ENCODE results near the gene LNPEP.

Gene LNPEP

DNA sequence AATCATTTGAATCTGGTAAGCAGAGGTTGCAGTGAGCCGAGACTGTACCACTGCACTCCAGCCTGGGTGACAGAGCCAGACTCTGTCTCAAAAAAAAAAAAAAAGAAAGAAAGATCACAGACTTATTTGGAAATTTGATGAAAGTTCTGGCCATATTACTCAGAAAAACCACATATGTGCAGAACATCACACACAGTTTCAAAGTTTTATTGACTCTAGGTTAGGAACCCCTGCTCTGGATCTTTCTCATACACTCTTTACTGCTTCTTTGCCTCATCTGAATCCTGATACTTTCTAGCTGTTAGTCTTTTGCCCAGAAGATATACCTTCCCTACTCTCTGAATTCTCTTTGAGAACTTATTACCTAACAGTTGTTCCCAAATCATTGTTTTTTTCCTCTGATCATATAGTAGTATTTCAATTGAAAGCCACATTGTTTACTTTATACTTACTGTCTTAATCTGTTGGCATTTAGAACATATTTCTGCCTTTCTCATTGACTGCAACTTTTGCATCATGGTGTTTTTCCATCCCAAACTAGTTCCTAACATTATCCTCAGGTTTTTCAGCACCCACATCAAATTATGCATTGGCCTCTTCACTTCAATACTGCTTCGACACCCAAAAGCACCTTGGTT lies 68.7 kb downstream of the LNPEP start (continued):
- TF ChIP-seq, protein P1, sequence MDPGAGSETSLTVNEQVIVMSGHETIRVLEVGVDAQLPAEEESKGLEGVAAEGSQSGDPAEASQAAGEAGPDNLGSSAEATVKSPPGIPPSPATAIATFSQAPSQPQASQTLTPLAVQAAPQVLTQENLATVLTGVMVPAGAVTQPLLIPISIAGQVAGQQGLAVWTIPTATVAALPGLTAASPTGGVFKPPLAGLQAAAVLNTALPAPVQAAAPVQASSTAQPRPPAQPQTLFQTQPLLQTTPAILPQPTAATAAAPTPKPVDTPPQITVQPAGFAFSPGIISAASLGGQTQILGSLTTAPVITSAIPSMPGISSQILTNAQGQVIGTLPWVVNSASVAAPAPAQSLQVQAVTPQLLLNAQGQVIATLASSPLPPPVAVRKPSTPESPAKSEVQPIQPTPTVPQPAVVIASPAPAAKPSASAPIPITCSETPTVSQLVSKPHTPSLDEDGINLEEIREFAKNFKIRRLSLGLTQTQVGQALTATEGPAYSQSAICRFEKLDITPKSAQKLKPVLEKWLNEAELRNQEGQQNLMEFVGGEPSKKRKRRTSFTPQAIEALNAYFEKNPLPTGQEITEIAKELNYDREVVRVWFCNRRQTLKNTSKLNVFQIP (CRISPR knock-in tag; IDR thresholded peaks at IDR 0.05; ENCODE audit: borderline replicate concordance, low read depth), result no peak
- TF ChIP-seq RARB (CRISPR knock-in tag; IDR thresholded peaks at IDR 0.05) (no peak), TCF4 (CRISPR knock-in tag; IDR thresholded peaks at IDR 0.05; ENCODE audit: borderline replicate concordance) (no peak), GLIS3 (CRISPR knock-in tag; IDR thresholded peaks at IDR 0.05) (no peak)

DNA sequence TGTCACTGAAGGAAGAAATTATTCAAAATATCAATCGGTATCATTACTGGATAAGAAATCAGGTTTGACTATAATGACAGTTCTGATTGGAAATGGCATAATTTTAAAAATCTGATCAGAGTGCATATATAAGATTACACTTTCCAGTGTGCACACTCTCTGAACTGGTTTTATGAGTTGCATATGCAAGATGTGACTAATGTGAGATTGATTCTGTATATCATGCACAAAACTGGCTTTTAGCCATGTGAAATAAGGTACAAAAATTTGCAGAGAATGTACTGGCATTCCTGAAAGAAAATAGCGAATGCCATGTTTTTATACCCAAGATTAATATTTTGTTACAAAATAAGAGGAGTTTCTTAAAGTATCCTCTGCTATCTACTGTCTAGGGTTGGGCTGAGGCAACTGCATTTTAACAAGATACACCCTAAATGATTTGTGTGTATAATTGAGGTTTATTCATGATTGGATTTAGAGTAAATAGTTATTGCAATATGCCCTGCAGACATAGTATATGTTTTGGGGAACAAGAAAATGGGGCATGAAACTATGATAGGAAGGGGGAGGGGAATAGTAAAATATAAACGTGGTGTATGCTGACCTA lies 70.7 kb downstream of the LNPEP start:
- no peak for TF ChIP-seq ZFP30 (CRISPR knock-in tag; IDR thresholded peaks at IDR 0.05)
- no peak for TF ChIP-seq ZNF8 (CRISPR knock-in tag; IDR thresholded peaks at IDR 0.05)
- no peak for TF ChIP-seq OSR1 (CRISPR knock-in tag; IDR thresholded peaks at IDR 0.05)
- no peak for TF ChIP-seq ZC3H10 (CRISPR knock-in tag; IDR thresholded peaks at IDR 0.05)
- TF ChIP-seq PPARA (CRISPR knock-in tag; IDR thresholded peaks at IDR 0.05; ENCODE audit: borderline replicate concordance), result no peak
- TF ChIP-seq TOX (CRISPR knock-in tag; IDR thresholded peaks at IDR 0.05; ENCODE audit: borderline replicate concordance), result no peak
- TF ChIP-seq ARNTL (CRISPR knock-in tag; IDR thresholded peaks at IDR 0.05; ENCODE audit: borderline replicate concordance, low read depth), result no peak
- TF ChIP-seq CSDC2 (CRISPR knock-in tag; IDR thresholded peaks at IDR 0.05), result no peak

DNA sequence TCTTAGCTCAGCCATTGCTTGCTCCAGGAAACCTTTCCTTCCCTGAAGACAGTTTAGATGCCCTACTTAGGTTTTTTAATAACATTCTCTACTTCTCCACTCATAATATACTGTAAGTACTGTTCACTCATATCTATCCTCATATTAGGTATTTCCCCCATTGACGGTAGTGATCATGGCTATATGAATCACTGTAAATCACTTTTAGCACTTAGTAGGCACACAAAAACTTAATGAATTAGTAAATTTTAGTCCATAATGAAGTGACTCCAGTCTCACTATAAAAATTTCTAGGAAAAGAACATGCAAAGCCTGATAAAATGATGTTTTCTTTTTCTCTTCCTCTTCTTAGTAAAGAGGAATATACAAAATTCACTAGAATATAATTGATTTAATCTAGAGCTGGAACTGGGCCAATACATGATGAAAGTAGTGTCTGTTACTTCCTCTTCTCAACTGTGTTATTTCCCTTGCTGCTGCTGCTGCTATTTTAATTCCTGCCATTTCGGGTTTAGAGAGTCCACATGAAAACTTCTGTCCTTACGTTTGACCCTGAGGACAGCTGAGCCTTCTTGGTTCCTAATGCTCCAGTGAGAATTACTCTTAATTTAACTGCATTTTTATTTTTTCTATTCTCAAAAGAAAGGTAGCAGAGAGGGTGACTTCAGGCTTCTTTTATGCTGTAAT lies 73.5 kb downstream of the LNPEP start:
- ATAC-seq, result no peak
- no peak for TF ChIP-seq ESRRG (CRISPR knock-in tag; IDR thresholded peaks at IDR 0.05)
- no peak for TF ChIP-seq ZFP3 (CRISPR knock-in tag; IDR thresholded peaks at IDR 0.05)
- TF ChIP-seq CSDC2 (CRISPR knock-in tag; IDR thresholded peaks at IDR 0.05), result no peak

More for the DNA sequence above, 70.7 kb downstream of the LNPEP start:
- ATAC-seq, result no peak

DNA sequence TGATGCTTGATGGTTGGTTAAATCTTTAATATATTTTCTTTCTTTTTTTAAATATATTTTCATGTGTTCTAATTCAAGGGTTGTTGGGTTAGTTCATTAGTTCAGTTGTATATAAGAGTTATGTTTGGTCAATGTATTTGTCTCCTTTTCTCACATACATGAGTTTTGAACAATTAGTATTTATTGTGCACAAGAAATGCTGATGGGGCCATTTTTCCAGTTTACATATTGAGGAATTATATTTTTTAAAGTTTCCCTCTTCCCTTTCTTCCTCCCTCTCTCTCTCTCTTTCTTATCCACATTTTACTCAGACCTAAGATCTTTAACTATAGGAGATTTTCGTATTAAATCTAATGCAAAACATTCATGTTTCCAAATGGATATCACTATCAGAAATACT lies 74.0 kb downstream of the LNPEP start:
- no peak for ATAC-seq
- no peak for TF ChIP-seq PPARA (CRISPR knock-in tag; IDR thresholded peaks at IDR 0.05; ENCODE audit: borderline replicate concordance)

DNA sequence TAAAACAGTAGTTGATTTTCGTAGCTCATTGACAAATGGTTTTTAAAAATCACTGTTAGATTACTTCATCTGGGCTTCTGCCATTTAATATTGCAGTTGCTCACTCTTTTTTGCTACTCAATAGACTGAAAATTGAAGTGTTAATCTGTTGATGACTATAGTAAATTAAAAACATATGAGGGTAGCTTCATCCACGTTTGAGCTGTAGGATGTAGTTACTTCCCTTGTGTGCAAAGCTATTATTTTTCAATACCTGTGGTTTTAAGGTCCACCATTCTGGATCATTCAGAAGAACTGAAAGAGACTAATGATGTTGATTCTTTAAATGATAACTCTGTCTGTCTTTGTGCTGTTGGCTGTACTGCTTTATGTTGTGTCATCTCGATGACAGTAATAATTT lies 74.7 kb downstream of the LNPEP start:
- ATAC-seq, result no peak
- no peak for TF ChIP-seq OSR1 (CRISPR knock-in tag; IDR thresholded peaks at IDR 0.05)
- TF ChIP-seq RARB (CRISPR knock-in tag; IDR thresholded peaks at IDR 0.05), result no peak
- TF ChIP-seq ZNF70 (CRISPR knock-in tag; IDR thresholded peaks at IDR 0.05), result no peak
- TF ChIP-seq ARNTL (CRISPR knock-in tag; IDR thresholded peaks at IDR 0.05; ENCODE audit: borderline replicate concordance, low read depth), result no peak
- TF ChIP-seq SNAI2 (CRISPR knock-in tag; IDR thresholded peaks at IDR 0.05), result no peak
- no peak for TF ChIP-seq ZNF565 (CRISPR knock-in tag; conservative IDR thresholded peaks at IDR 0.05; ENCODE audit: low read depth)
- no peak for TF ChIP-seq ZFP30 (CRISPR knock-in tag; IDR thresholded peaks at IDR 0.05)
- no peak for TF ChIP-seq GLIS3 (CRISPR knock-in tag; IDR thresholded peaks at IDR 0.05)
- no peak for TF ChIP-seq PPARA (CRISPR knock-in tag; IDR thresholded peaks at IDR 0.05; ENCODE audit: borderline replicate concordance)
- TF ChIP-seq TCF4 (CRISPR knock-in tag; IDR thresholded peaks at IDR 0.05; ENCODE audit: borderline replicate concordance), result no peak
- TF ChIP-seq, protein P2, sequence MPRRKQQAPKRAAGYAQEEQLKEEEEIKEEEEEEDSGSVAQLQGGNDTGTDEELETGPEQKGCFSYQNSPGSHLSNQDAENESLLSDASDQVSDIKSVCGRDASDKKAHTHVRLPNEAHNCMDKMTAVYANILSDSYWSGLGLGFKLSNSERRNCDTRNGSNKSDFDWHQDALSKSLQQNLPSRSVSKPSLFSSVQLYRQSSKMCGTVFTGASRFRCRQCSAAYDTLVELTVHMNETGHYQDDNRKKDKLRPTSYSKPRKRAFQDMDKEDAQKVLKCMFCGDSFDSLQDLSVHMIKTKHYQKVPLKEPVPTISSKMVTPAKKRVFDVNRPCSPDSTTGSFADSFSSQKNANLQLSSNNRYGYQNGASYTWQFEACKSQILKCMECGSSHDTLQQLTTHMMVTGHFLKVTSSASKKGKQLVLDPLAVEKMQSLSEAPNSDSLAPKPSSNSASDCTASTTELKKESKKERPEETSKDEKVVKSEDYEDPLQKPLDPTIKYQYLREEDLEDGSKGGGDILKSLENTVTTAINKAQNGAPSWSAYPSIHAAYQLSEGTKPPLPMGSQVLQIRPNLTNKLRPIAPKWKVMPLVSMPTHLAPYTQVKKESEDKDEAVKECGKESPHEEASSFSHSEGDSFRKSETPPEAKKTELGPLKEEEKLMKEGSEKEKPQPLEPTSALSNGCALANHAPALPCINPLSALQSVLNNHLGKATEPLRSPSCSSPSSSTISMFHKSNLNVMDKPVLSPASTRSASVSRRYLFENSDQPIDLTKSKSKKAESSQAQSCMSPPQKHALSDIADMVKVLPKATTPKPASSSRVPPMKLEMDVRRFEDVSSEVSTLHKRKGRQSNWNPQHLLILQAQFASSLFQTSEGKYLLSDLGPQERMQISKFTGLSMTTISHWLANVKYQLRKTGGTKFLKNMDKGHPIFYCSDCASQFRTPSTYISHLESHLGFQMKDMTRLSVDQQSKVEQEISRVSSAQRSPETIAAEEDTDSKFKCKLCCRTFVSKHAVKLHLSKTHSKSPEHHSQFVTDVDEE (CRISPR knock-in tag; IDR thresholded peaks at IDR 0.05), result no peak
- TF ChIP-seq ZC3H10 (CRISPR knock-in tag; IDR thresholded peaks at IDR 0.05), result no peak

DNA sequence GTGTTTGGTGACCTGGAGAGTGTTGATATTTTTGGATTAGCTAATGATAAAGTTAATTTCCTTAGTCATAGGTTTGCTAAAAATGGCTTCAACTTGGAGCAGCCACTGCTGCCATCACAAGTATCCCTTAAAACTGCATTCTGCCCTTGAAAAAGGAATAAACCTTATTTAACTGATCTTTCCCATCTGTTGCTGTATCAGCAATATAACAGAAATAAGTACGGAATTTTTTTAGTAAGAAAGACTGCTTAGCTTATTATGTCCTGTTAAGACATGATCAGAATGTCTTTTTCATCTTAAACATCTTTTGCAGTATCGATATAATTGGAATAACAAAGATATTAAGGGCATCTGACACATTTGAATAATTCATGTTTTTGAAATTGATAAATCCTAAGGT lies 75.7 kb downstream of the LNPEP start:
- ATAC-seq, result no peak
- no peak for TF ChIP-seq ZFP30 (CRISPR knock-in tag; IDR thresholded peaks at IDR 0.05)
- no peak for TF ChIP-seq PPARA (CRISPR knock-in tag; IDR thresholded peaks at IDR 0.05; ENCODE audit: borderline replicate concordance)
- TF ChIP-seq CSDC2 (CRISPR knock-in tag; IDR thresholded peaks at IDR 0.05), result no peak
- no peak for TF ChIP-seq ESRRG (CRISPR knock-in tag; IDR thresholded peaks at IDR 0.05)
- TF ChIP-seq, protein P3, sequence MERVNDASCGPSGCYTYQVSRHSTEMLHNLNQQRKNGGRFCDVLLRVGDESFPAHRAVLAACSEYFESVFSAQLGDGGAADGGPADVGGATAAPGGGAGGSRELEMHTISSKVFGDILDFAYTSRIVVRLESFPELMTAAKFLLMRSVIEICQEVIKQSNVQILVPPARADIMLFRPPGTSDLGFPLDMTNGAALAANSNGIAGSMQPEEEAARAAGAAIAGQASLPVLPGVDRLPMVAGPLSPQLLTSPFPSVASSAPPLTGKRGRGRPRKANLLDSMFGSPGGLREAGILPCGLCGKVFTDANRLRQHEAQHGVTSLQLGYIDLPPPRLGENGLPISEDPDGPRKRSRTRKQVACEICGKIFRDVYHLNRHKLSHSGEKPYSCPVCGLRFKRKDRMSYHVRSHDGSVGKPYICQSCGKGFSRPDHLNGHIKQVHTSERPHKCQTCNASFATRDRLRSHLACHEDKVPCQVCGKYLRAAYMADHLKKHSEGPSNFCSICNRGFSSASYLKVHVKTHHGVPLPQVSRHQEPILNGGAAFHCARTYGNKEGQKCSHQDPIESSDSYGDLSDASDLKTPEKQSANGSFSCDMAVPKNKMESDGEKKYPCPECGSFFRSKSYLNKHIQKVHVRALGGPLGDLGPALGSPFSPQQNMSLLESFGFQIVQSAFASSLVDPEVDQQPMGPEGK (CRISPR knock-in tag; IDR thresholded peaks at IDR 0.05; ENCODE audit: borderline replicate concordance), result no peak
- TF ChIP-seq ARNTL (CRISPR knock-in tag; IDR thresholded peaks at IDR 0.05; ENCODE audit: borderline replicate concordance, low read depth), result no peak
- TF ChIP-seq, protein P1 (CRISPR knock-in tag; IDR thresholded peaks at IDR 0.05; ENCODE audit: borderline replicate concordance, low read depth), result no peak
- TF ChIP-seq RARB (CRISPR knock-in tag; IDR thresholded peaks at IDR 0.05), result no peak
- TF ChIP-seq TOX (CRISPR knock-in tag; IDR thresholded peaks at IDR 0.05; ENCODE audit: borderline replicate concordance), result no peak
- no peak for TF ChIP-seq ZFP3 (CRISPR knock-in tag; IDR thresholded peaks at IDR 0.05)
- TF ChIP-seq OSR1 (CRISPR knock-in tag; IDR thresholded peaks at IDR 0.05), result no peak
- TF ChIP-seq ZNF565 (CRISPR knock-in tag; conservative IDR thresholded peaks at IDR 0.05; ENCODE audit: low read depth), result no peak
